ENCODE measurements around the gene FOXRED2.

GRCh38 chr22:36554098-36554497 is 47.3 kb upstream of the FOXRED2 start:
- no peak for TF ChIP-seq CTCF (IDR thresholded peaks at IDR 0.05)
- TF ChIP-seq REST (IDR thresholded peaks at IDR 0.05; ENCODE audit: insufficient read depth in 1 of 2, low read depth in 2 of 2, low read length in 1 of 2) = no peak

All from Panc1 (cell line).